ENCODE data around the gene HCRT. TPM values are rescaled to one million over a fixed set of nuclear protein-coding genes. Genes with fewer than 3 reads are reported as not detected.
"Not testable (repeated sequence)": the region's sequence is repeated elsewhere in the genome, so short reads cannot be mapped to it uniquely, and the experiment has no call there.

Gene HCRT
- total RNA-seq, 1 experiment from 2014 or later: not detected

GRCh38 chr17:42166196-42166763, 19.0 kb downstream of the HCRT start:
- Histone ChIP-seq H3K4me3 (no peak overlapping the region), H3K27me3 (no peaks in the 10 kb centered on the region), H3K36me3 (no peaks in the 10 kb centered on the region), H3K9me3 (no peaks in the 10 kb centered on the region)
- no peak for DNase-seq

GRCh38 chr17:42165751-42166150, 19.5 kb downstream of the HCRT start:
- Histone ChIP-seq H3K9me3 (no peaks in the 10 kb centered on the region), H3K27me3 (no peaks in the 10 kb centered on the region), H3K36me3 (no peaks in the 10 kb centered on the region), H3K4me3 (no peak overlapping the region)
- DNase-seq: no peak

DNA sequence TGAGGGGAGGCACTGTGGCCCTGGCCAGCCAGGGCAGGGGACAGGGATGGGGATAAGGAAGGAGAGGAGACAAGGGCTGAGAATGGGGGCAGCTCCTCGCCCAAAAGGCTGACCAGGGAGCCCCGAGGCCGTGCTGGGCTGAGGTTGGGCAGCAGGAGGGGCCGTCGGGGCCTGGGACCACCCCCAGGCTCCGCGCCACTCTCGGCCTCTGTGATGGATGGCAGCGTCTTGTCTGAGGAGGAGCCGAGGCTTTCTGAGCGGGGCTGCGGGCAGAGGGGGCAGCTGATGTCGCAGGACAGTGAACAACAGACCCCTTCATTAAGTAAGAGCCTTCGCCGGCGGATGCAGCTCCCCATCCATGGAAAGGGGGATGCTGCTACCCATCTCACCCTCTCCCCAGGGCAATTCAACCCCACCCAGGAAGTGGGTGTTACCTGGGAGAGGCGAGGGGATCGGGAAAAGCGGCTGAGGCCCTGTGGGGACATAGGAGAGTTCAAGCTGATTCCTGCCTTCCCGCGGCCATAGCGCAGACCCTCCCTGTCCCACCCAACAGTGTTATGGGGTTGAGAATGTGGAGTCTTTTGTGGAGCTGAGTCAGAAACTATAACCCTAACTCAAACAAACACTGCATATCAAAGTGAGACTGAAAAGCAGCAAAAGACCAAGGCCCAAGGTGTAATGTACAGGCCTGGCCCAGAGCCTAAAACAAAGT, 21.4 kb downstream of the HCRT start:
- Histone ChIP-seq H3K27me3 (no peaks in the 10 kb centered on the region), H3K36me3 (no peaks in the 10 kb centered on the region), H3K9me3 (no peaks in the 10 kb centered on the region), H3K4me3 (no peak overlapping the region)
- no peak for DNase-seq

DNA sequence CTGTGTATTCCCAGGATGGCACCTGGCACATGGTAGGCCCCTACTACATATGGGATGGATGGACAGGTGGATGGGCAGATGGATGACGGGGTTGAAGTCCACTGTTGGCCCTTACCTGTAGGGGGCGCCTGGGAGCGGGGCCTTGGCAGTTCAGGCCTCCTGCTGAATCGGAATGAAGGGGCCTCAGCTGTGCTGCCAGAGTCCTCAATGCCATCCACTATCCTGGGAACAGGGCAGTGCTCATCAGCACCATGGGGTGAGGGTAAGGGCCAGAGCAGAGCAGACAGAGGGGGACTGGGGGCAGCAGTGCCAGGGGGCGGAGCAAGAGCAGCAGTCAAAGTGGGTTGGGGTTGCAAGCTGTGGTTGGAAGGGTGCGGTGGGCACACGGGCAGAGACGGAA, 22.1 kb downstream of the HCRT start:
- H3K27me3 ChIP-seq: no peaks in the 10 kb centered on the region
- H3K4me3 ChIP-seq: no peak overlapping the region
- H3K36me3 ChIP-seq: no peaks in the 10 kb centered on the region
- no peak for DNase-seq
- H3K9me3 ChIP-seq: no peaks in the 10 kb centered on the region

DNA sequence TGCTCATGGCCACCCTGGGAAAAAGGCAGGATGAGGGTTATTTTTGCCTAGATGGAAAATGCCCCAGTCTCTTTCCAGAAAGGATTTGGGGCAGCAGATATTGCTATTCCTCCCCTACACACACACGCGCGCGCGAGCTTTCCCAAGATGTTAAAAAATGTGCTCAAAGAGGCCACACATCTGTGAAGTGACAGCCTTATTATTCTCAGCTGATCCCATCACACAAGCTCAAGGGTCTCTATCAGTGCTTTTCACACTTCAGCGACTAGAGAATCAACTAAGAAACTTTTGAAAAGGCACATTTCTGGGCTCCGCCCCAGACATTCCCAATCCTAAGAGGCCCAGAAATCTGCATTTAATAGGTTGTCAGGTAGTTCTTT, 24.7 kb downstream of the HCRT start:
- H3K4me3 ChIP-seq: no peak overlapping the region
- no peaks in the 10 kb centered on the region for H3K36me3 ChIP-seq
- no peaks in the 10 kb centered on the region for H3K27me3 ChIP-seq
- no peak for DNase-seq
- no peaks in the 10 kb centered on the region for H3K9me3 ChIP-seq

DNA sequence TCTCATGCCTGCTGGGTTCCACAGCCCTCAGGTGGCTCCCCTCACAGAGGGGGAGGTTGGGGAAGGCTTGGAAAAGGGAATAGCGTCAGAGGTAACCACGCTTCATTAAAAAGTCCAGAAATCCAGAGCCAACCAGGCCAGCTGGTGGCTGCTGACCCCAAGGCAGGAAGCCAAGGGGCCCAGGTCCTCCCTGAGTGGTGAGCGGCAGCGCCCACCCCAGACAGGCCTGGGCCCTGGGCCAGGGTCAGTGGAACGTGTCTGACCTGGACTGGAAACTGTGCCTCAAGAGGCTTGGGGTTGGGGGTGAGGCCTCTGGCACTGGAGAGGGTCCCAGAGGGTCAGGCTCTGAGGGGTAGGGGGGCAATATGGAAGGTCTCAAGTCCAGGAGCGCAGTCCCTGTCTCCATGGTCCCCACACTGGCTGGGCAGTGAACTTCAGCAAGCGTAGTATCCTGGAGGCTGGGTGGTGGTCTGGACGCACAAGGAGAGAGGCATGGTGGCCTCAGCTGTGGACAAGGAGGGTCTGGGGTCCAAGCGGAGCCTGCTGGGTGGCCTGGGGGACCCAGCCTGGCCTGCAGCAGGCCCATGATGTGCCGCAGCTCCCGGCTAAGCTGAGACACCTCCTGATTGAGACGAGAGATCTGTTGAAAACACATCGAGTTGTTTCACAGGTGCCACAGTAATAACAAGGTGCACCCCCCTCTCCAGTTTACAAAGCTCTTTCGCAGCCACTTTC, 25.3 kb downstream of the HCRT start:
- Histone ChIP-seq H3K27me3 (no peaks in the 10 kb centered on the region), H3K36me3 (no peaks in the 10 kb centered on the region), H3K4me3 (no peak overlapping the region), H3K9me3 (no peaks in the 10 kb centered on the region)
- no peak for DNase-seq

- Histone ChIP-seq H3K27me3 (no peaks in the 10 kb centered on the region), H3K36me3 (peaks cover 26% of the 10 kb centered on the region), H3K9me3 (no peaks in the 10 kb centered on the region), H3K4me3 (peak overlapping the region; percentile 88)
- no peak for DNase-seq
Measured at GRCh38 chr17:42155614-42156045, 29.6 kb downstream of the HCRT start.

- peak overlapping the region; percentile 88 for H3K4me3 ChIP-seq
- H3K9me3 ChIP-seq: no peaks in the 10 kb centered on the region
- peaks cover 39% of the 10 kb centered on the region for H3K36me3 ChIP-seq
- peak; percentile 29 for DNase-seq
- no peaks in the 10 kb centered on the region for H3K27me3 ChIP-seq
Measured at GRCh38 chr17:42153919-42154742, 31.1 kb downstream of the HCRT start.

GRCh38 chr17:42146911-42147607, 38.2 kb downstream of the HCRT start:
- Histone ChIP-seq H3K27me3 (no peaks in the 10 kb centered on the region), H3K36me3 (peaks cover 69% of the 10 kb centered on the region), H3K9me3 (no peaks in the 10 kb centered on the region), H3K4me3 (no peak overlapping the region)
- no peak for DNase-seq

GRCh38 chr17:42143138-42143537, 42.1 kb downstream of the HCRT start:
- DNase-seq, H3K9me3 ChIP-seq, H3K4me3 ChIP-seq, H3K27me3 ChIP-seq: not testable (repeated sequence)
- peaks cover 53% of the 10 kb centered on the region for H3K36me3 ChIP-seq

GRCh38 chr17:42142371-42142896, 42.8 kb downstream of the HCRT start:
- DNase-seq: no peak

GRCh38 chr17:42141382-42141781, 43.9 kb downstream of the HCRT start:
- no peak overlapping the region for H3K4me3 ChIP-seq
- H3K9me3 ChIP-seq: no peaks in the 10 kb centered on the region
- no peaks in the 10 kb centered on the region for H3K27me3 ChIP-seq
- no peak for DNase-seq
- H3K36me3 ChIP-seq: peaks cover 53% of the 10 kb centered on the region

More at GRCh38 chr17:42142371-42142896, 42.8 kb downstream of the HCRT start:
- no peaks in the 10 kb centered on the region for H3K27me3 ChIP-seq
- peaks cover 52% of the 10 kb centered on the region for H3K36me3 ChIP-seq
- H3K9me3 ChIP-seq: no peaks in the 10 kb centered on the region
- no peak overlapping the region for H3K4me3 ChIP-seq

DNA sequence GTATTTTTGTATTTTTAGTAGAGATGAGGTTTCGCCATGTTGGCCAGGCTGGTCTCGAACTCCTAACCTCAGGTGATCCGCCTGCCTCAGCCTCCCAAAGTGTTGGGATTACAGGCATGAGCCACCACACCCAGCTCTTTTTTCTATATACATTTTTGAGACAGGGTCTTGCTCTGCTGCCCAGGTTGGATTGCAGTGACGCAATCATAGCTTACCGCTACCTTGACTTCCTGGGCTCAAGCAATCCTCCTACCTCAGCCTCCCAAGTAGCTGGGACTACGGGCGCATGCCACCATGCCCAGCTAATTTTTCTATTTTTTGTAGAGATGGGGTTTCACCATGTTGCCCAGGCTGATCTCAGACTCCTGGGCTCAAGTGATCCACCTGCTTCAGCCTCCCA, 44.6 kb downstream of the HCRT start:
- DNase-seq, H3K9me3 ChIP-seq, H3K27me3 ChIP-seq, H3K4me3 ChIP-seq: not testable (repeated sequence)
- H3K36me3 ChIP-seq: peaks cover 54% of the 10 kb centered on the region

DNA sequence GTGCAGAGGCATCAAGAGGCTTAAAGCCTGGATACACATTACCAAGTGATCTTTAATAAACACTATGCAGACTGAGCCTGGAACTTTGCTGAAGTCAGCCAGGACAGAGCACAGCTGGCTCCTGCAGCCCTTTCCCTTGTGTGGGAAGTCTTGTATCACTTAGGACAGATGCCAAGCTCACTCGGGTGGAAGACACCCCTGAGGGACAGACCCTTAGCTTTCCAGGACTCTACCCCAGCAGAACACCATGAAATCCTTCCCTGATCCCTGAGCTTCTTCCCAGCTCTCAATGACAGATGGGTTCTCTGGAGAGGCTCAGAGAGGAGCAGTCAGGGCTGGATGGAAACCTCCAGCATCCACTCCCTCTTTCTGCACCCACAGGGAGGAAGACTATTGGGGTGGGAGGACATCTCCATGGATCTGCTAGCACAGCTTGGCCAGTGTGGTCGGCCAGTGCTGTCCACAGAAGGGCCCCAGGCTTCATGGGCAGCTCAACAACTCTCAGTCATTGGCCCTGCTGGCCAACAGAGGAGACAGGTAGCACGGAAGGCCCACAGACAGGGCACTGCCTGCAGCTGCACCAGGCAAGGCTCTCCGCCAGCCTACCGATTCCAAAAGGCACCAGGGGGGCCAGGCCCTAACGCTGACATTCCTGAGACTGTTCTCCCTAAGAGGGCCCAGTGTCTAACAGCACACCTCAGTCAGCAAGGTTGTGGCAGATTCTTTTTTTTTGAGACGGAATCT, 46.3 kb downstream of the HCRT start:
- no peaks in the 10 kb centered on the region for H3K9me3 ChIP-seq
- no peak overlapping the region for H3K4me3 ChIP-seq
- H3K27me3 ChIP-seq: no peaks in the 10 kb centered on the region
- H3K36me3 ChIP-seq: peaks cover 53% of the 10 kb centered on the region
- DNase-seq: no peak

DNA sequence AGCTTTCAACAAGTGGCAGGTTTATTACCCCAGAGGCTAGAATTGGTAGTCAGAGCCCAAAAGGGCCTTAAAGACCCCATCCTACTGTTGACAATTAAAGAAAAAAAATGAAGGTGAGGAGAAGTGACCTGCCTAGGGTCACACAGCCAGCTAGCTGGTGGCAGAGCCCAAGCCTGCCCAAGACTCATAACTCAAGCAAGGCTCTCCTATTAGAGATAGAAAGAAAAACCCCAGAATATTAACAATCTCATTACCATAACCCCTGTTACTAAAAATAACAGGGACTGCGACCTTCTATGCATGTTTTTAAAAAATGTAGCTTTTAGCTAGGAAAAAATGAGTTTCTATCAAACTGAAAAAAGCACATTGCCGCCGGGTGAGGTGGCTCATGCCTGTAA, 48.6 kb downstream of the HCRT start:
- H3K9me3 ChIP-seq: no peaks in the 10 kb centered on the region
- H3K4me3 ChIP-seq: no peak overlapping the region
- H3K36me3 ChIP-seq: peaks cover 51% of the 10 kb centered on the region
- no peak for DNase-seq
- H3K27me3 ChIP-seq: no peaks in the 10 kb centered on the region
